ENCODE measurements around the gene OPN4.

- no peak for TF ChIP-seq POLR2A (IDR thresholded peaks at IDR 0.05)
- no peak for TF ChIP-seq CTCF (IDR thresholded peaks at IDR 0.05)
Observed at GRCh38 chr10:86655596-86655995, 1.2 kb downstream of the OPN4 start.
